SU-DHL-6 (cell line): Measurements from ENCODE around the gene P2RY12.

Experiments
- CTCF ChIP-seq: fragments of 200-600 bp; sonication (generic); IDR thresholded peaks from one replicate; pipeline ENCODE4 v1.5.1; 2017; ENCODE audit warnings: antibody characterized with exemption, mild to moderate bottlenecking, low read length, moderate library complexity; ENCODE audit not compliant: insufficient read depth, poor library complexity, severe bottlenecking
- EZH2phosphoT487 ChIP-seq: fragments of 200-600 bp; sonication (generic), shearing (Covaris generic); conservative IDR thresholded peaks from 2 replicates; pipeline ENCODE4 v1.6.1; 2018; ENCODE audit warnings: mild to moderate bottlenecking, antibody characterized with exemption, low read length, moderate library complexity, mixed read lengths

GRCh38 chr3:151366993-151367392 is 17.6 kb downstream of the P2RY12 start:
- TF ChIP-seq CTCF: no peak
- TF ChIP-seq EZH2phosphoT487: no peak
